HG02943 (cell line): Measurements from ENCODE around the gene UTS2B.
"Not testable (repeated sequence)": the region's sequence is repeated elsewhere in the genome, so short reads cannot be mapped to it uniquely, and the experiment has no call there.

Experiments
- ATAC-seq: cut with Tn5 transposase; IDR thresholded peaks from one replicate; pipeline ENCODE4 v1.9.1; 2021; ENCODE audit warnings: mild to moderate bottlenecking, low read depth, moderate library complexity; ENCODE audit not compliant: unreplicated experiment

The UTS2B gene

DNA sequence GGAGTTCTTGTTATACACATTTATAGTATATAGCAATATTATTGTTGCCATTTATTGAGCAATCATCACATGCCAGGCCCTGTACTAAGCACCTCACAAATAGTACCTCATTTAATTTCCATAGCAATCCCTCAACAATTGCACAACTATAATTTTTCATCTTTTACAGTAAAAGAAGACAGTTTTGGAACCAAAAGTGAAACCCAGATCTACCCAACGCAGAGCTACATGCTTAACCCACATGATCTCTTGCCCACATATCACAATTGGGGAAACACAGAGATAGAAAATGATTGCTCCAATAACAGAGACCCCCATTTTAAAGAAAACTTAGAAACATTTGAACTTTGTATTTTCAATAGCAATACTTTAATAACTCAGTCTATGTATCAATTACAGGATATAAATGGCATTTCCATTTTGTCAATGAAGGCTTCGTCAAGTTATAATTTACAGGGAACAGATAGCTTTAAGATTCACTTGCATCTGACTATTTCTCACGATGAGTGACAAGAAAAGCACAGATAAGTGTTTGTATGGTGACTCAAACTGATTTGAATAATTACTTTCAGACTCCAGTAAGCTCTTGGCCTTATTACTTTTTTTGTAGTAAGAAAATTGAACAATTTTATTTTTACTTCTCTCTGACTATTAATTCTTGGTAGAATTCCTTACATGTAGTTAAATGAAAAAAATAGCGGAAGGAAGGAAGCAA is 39.9 kb downstream of the UTS2B start:
- peak; percentile 91 for ATAC-seq

DNA sequence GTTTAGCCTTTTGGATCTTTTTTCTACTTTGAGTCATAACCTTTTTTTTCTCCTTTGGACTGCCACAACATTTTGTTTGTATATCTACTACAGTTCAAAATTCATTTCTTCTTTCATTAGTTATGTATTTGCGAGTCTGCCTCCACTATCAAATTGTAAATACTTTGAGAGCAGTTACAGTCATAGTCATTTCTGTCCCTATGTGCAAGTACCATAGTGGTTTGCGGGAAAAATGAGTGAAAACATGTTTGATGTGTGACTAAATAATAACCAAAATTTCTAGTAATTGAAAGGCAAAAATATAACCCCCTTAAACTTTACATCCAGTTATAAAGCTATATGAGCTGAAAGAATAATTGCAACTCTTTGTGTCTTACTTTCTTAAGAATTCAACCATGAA is 46.9 kb downstream of the UTS2B start:
- ATAC-seq = no peak

DNA sequence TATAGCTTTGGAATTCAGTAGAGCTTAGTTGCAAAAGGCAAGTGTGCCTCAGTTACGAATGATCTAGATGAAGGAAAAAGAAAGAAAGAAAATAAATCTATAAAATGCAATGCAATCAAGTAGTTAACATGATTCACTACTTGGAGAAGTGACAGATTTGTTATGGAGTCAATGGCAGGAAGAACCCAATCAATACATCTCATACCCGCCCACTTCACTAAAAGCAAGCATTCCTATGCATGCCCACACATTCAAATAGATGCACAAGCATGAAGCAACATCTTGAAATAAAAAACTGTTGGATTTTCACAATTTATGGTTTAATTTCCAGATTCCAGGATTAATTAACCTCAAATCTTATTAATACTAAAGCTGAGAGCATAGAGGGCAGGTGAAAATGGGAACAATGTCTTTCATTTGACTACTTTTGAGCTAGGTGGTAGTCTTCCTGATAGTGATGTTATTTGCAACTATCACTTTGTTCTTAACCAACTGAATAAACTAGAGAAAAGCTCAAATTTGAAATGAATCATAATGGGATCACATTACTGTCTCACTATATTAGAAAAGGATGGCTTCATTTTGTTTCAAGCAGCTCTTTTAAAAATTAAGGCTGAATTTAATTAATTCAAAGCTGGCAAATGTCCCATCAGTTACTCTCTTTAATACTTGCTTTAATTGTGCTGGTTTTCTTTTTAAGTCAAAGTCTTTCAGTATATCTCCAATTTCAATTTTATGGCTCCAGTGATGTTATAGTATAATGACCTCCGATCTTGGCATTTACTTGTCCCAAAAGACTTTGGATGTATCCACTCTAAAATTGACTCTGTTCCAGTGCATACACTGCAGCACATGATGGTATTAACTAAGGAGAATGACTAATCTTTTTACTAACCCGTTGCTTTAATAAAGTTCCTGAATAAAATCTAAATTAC is 47.8 kb downstream of the UTS2B start:
- no peak for ATAC-seq

DNA sequence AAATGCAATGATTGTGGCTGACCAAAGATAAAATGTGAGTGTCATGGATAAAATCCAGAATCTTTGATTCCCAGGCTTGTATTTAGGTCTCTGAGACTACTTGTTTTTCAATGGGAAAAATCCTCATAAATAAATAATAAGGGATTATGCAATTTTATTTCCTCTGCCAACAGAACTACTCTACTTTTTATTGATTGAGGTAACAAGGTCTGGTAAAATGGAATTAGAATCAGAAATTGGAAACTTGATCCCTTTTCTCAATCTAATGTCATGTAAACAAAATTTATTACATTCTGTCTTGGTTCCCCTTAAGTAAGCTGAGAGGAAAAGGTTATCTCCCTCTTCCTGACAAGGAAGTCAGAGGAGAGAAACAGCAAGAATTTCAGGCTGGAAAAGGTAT is 49.4 kb downstream of the UTS2B start:
- ATAC-seq = no peak

DNA sequence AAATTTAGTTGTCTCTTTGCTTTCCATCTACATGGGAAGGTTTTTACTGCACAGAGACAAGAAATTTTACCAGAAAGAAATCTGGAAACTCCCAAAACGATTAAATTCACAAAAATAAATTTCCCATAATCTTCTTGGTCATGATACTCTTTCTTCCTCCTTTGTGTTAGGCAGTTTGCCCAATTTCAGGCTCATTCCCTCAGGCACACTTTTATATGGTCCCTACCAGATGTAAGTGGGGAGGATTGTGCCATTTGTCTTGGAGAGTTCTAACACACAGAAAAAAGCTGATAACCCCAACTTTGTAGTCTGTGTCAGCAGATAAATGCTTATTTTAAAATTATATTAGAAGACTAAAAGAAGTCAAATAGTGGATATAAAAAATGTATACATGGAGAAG is 50.2 kb downstream of the UTS2B start:
- no peak for ATAC-seq

DNA sequence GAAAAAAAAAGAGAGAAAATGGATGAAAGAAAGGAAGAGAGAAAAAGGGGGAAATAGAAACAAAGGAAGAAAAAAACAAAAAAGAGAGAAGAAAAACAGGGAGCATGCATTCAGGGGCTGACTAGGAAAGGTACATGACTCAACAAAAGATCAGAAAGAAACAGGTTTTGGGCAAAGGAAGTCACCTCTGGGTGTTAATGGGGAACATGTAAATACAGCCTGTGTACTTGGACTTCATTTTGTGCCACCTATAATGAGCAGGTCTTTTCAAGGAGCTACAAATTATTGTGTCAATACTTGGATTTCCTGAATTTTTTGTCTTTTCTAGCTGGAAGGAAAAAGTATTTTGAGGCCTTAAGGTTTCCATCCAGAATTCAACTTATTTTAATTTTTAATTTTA is 54.6 kb downstream of the UTS2B start:
- no peak for ATAC-seq

DNA sequence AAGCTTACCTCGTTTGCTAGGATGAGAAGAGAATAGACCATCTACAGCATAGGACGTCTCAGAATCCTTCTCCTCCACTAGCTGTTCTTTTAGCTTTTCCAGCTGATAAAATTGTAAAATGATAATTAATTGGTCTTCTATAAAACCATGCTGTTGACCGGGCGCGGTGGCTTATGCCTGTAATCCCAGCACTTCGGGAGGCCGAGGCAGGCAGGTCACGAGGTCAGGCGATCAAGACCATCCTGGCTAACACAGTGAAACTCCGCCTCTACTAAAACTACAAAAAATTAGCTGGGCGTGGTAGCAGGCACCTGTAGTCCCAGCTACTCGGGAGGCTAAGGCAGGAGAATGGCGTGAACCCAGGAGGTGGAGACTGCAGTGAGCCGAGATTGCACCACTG is 55.1 kb downstream of the UTS2B start:
- ATAC-seq = not testable (repeated sequence)

DNA sequence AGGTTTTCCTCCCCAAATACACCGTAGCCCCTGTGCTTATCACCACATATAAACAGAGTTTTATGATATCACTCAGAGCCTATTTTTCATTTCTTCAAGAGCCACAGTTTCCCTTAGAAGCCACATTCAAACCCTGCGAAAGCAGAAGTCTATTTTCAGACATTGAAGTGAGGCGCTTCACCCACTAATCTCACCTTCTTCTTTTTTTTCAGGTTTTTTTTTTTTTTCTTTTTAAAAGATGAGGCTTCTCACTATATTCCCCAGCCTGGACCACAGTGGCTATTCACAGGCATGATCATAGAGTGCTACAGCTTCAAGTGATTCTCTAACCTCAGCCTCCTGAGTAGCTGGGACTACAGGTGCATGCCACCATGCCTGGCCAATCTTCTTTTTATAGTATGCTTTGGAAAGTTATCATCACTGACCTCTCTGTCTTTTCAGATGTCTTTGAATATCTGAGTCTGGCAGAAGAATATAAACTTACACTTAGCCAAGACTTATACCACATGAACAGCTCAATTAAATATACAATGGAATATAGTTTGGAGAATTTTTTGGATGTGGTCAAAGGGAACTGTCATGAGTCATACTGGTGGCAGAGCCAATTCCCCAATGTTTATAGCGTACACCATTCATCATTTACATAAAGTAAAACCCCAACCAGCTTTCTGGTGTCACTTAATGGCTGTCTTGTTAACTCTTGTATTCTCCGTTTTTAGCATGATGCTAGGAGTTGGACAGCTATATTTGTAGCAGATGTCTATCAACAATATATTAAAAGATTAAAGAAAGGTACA is 60.8 kb downstream of the UTS2B start:
- ATAC-seq = no peak

DNA sequence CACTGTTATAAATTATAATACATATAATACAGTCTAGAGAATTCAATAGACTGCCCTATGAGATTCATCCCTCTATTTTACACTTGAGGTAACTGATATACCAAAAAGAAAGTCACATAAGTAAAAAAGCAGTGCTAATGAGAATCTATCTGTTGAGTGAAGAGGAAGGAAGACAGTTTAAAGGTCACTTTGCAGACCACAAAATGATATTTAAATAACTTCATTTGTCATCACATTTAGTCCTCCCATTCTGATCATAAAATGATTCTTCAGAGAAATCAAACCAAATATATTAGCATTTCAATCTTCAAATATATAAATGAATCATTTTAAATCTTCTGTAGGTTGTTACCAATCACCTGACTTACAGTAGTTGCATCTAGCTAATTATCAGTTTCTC is 61.6 kb downstream of the UTS2B start:
- ATAC-seq = no peak

DNA sequence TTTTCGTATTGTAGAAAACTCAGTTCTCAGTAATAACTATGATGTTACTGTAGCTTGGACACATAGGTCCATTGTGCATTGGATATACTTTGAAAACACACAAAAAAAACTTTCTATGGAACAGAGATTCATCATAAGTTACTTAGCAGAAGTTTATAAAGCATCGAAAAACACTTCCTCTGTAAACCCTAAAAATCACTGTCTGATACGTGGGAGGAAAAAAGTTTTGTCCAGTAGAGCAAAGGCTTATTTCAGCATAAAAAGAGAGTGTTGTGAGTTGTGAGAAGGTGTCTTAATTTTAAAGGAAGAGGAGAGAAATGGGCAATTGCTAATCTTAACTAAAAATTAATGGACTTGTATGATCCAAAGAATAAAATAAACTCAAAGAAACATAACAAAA is 66.5 kb downstream of the UTS2B start:
- no peak for ATAC-seq

DNA sequence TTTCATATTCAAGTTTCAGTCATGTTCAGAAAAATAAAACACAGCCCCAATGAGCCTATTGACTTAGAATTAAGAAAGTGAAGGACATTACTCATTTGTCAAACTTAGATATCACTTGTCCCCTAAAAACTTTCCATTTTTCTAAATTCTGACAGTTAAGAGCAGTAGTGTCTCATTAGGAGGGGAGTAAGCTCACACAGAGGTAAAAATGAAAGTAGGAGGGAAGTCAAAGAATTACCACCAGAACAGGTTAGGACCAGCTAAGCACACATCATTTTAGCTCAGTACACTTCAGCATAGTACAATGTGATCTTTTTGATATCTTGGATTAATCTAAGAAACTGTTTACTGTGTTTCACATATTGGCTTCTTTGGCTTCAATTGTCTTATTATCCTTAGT is 67.0 kb downstream of the UTS2B start:
- peak; percentile 62 for ATAC-seq

DNA sequence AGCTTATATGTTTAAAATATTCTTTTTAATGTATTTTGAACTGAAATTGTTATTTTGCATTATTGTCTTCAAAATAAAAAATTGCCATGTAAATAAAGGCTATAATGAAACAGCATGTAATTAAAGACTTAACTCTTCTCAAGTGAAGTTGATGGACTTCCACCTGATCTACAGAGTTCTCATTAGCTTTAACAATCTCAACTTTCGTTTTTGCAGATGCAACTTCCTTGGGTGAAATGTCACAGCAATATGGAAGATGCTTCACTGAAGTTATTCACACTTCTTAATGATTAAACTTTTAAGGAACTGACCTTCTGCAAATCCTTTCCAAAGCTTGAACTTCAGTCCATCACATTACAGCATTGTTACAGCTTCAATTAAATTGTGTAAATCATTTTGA is 67.7 kb downstream of the UTS2B start:
- ATAC-seq = peak; percentile 67

DNA sequence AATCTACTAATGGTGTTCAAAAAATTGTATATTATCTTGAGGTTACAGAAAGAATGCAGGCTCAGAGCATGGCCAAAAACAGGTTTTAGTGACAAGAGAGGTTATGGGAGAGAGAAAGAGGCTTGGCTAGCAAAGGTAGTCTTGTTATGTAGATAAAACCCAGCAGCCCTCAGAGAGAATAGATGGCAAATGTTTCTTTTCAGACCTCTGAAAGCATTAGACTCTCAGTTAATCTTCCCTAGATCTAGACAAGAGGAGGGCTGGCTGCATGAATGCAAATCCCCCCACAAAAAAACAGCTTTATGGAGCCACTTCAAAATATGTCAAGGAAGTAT is 69.1 kb downstream of the UTS2B start:
- no peak for ATAC-seq

DNA sequence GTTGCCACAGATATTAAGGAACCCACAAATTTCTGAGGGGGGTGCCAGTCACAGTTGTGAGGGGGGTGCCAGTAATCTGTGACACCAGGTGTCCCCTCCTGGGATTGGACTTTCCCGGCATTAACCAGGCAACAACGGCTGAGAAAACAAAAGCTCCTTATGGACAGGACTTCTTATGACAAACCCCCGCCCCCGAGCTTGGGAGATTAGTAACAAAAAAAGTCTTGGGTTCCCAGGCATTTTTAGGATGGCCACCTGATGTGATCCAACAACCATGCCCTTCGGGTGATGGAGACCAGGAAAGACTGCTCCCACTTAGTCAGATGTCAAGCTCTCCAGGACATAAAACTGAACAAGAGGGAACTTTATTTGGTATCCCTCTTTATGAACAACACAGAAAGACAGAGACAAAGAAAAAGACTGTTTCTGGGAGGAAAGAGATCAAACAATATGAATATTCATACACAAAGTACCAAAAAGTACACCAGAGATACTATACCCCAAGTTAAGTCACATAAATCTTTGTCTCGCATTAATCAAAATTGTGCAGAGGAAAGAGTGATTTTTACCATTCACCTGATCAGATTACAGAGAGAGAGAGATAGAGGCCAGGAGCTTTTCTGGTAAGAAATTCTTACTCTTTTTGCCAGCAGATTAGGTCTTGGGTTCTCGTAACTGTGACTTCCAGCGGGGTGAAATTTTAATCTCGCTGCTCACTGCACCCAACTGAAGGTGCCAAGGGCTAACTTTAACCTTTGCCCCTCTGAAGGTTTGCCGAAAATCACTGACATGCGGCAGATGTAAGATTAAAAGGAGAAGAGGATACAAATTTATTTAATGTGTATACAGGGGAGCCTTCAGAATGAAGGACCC is 69.7 kb downstream of the UTS2B start:
- ATAC-seq = no peak

DNA sequence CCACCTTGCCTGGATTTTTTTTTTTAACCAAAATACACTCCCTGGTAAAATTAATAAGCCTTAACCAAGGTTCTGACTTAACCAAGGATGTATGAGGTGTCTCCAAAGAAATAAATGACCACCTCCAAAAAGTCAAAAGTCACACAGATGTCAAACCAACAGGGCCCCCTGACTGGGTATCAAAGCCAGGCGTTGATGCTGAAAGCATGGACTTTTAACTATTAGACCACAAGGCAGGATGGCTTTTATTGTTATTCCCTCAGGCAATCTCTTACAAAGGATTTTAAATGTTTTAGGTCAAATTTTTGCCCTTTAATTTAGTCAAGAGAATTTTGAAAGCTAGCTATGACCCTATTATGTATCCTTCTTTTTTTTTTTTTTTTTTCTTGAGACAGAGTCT is 70.8 kb downstream of the UTS2B start:
- no peak for ATAC-seq

DNA sequence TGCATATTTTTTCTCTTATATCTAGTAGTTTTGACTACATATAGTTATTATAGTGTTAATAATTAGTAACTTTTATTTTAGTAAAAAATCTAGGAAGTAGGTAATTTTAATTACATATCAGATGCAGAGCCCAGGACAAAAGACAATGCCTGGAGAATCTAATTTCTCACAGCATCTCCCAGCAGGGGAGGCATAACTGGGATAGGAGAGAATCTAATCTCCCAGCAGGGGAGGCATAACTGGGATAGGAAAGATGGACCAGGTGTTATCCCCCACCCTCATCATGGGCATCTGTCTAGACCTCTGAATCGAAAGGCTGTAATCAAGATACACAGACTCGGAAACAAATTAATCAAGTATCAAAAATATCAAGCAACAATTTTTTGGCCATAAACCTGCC is 73.0 kb downstream of the UTS2B start:
- ATAC-seq = no peak

DNA sequence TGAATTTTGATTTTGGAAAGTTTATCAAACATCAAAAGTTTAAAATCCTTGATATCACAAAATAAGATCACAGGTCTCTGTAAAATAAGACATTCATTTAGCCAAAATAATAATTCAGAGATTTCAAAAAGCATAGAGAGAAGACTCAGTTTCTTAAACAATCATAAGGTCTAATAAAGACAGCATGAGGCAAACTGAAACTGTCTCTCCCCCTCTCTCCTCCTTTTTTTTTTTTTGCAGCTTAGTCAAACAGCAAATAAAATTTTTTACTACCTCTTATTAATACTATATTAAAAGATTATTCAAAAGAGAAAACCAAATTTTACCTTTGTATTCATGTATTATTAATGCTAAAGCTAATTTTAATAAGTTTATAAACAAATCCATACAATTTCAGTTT is 73.9 kb downstream of the UTS2B start:
- ATAC-seq = no peak

DNA sequence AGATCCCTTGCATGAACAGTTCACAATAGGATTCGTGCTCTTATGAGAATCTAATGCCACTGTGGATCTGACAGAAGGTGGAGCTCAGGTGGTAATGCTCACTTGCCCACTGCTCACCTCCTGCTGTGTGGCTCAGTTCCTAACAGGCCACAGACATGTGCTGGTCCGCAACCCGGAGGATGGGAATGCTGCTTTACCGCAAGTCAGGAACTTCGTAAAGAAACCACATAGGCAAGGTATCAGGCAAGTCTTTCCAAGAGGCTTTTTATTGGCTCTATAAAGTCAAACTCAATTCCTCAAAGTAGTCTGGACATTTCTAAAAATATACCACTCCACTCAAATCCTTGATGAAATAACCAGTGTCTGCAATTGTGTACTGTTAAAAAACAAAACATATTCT is 75.2 kb downstream of the UTS2B start:
- no peak for ATAC-seq

DNA sequence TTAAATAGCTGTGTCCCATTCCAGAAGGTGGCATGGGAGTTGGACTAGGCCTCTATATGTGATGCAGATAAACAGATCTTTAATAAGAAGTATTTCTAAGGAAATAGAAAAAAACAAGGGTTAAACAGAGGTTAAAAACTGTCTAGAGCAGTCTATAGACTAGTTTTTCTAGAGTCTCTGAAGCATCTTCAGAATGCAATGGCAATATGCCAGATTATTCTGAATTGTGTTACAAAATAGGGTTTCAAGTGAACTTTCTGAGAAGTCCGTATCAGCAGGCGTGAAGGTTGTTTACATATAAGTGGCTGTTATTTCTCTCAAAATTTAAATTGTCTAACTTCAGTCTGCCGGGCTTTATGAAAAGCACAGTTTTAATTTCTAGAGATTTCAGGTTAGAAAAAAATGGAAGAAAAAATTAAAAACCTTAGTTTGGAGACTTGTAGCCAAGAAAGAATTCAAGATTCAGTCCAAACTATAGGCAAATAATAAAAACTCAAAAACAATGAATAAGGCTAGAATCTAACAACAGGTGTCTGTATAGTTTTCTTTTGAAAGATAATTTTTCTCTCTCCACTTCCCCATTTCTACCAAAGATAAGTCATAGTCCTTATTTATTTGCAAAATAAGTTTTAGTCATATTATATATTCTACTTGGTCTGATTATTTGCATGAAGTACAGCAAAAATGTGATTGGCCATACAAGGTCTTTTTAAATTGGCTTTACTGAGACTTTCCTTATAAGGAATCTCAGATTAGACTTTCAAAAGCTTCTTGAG is 76.0 kb downstream of the UTS2B start:
- ATAC-seq = no peak
